HG03045 (cell line): Measurements from ENCODE around the gene C11orf71.
A peak's percentile ranks its signal among the peaks of the same experiment; 100 is the strongest.

ENCODE experiments used
- ATAC-seq: cut with Tn5 transposase; IDR thresholded peaks from one replicate; pipeline ENCODE4 v1.9.1; 2021; ENCODE audit warnings: mild to moderate bottlenecking, moderate library complexity; ENCODE audit not compliant: unreplicated experiment

C11orf71 gene

GRCh38 chr11:114400216-114400914 is at the start of gene C11orf71, which contains the start of gene RBM7:
TSS of gene C11orf71 (minus strand) at chr11:114400511. CDS start at chr11:114400331, 180 bp downstream.
TSS of gene RBM7 (plus strand) at chr11:114400666. CDS start at chr11:114400672, 6 bp downstream.
- ATAC-seq, result peak; percentile 91

DNA sequence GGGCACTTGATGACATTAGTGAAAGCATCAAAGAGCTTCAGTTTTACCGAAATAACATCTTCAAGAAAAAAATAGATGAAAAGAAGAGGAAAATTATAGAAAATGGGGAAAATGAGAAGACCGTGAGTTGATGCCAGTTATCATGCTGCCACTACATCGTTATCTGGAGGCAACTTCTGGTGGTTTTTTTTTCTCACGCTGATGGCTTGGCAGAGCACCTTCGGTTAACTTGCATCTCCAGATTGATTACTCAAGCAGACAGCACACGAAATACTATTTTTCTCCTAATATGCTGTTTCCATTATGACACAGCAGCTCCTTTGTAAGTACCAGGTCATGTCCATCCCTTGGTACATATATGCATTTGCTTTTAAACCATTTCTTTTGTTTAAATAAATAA is 49.5 kb upstream of the C11orf71 start:
- no peak for ATAC-seq

DNA sequence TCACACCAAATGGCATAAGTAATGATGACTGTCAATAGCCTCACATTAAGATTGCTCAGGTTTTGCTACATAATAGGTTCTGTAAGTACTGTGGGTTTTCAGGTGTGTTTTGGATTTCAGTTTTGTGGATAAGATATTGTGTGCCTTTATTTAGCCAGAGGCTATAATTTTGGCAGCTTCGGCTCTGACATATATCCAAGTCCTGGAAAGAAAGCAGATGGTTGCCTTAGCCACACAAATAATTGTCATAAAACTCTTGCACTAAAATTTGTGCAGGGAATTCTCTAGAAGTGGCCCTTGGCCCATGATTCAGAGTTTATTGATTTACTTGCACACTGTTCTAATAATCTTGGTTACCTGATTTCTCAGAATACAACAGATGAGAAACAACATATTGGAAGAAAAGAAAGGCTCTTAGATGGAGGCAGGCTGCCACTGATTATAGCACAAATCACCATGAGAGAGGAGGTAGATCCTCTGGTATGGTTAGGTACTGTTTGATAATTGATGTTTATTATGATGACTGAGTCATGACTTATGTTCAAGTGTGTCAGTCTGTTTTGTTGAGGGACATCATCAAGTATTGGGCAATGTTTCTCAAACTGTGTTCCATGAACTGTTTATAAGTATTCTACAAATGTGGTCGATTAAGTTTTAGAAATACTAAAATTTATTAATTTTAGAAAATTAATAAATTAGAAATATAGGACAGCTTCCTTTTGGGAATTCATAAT is 48.6 kb upstream of the C11orf71 start:
- no peak for ATAC-seq

DNA sequence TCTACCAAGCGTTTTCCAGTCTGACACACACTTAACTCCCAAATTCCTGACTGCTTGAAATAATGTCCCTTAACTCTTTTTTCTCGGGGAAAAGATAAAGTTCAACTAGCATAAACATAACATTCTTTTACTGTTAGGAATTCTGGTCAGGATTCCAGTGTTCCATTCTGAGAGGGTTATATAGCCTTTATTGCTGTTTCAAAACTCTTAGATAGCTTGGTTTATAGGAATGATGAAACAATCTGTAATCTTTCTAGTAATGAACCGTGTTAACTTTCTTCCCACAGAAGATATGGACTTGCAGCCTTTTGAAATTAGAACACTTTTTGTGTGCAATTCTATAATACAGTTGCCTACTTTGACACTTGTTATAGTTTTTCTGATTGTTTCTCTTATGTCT is 47.6 kb upstream of the C11orf71 start:
- no peak for ATAC-seq

- ATAC-seq, result no peak
These were observed 47.1 kb upstream of the C11orf71 start for GRCh38 chr11:114447444-114447843.

DNA sequence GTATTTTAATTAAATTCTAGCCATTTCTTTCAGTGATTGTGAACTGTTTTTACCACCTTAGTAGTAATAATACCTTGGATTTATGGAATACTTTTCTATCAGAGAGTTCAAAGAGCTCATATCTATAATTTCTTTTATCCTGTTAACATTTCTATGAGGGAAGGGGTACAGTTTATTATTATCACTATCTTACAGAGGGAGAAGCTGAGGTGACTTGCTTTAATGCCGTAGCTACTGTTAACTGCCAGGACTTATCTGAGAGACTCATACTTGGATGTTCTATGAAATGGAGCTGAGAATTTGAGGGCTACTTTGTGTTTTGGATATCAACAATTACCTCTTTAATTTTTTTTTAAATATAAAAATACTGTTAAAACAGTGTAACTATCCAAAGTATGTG is 42.2 kb upstream of the C11orf71 start:
- ATAC-seq, result no peak

DNA sequence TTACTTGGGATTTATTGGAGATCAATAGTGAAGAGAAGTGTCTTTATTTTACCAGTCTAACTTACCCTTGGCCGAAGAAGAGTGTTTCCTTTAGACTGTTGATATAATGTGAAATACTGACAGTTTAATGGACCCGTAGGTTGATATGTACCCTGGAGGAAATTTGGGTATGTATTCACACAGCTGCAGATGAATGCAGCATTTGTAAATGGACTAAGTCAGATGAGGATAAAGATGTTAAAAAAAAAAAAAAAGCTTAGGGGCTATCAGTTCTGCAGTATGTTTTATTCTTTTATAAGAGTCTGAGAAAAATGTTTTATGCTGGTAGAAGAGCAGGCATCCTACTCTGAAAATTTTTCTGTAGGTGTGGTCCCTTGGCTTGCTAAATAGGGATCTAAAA is 41.6 kb upstream of the C11orf71 start:
- ATAC-seq, result no peak

- no peak for ATAC-seq
These were observed 40.9 kb upstream of the C11orf71 start for GRCh38 chr11:114440971-114441763.

- ATAC-seq, result no peak
These were observed 40.0 kb upstream of the C11orf71 start for GRCh38 chr11:114440121-114440860.

GRCh38 chr11:114439229-114440120 is 39.2 kb upstream of the C11orf71 start, which contains the start of gene REXO2:
TSS of gene REXO2 (plus strand) at chr11:114439467. CDS start at chr11:114439529, 62 bp downstream.
- ATAC-seq, result peak; percentile 98

DNA sequence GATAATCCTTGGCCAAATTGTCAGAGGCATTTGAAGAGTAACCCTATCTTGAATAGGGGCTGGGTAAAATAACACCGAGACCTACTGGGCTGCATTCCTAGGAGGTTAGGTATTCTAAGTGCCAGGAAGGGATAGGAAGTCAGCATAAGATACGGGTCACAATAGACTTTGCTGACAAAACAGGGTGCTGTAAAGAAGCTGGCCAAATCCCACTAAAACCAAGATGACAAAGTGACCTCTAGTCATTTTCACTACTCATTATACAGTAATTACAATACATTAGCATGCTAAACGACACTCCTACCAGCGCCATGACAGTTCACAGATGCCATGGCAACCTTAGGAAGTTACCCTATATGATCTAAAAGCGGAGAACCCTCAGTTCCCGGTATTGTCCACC is 38.0 kb upstream of the C11orf71 start:
- ATAC-seq, result no peak

DNA sequence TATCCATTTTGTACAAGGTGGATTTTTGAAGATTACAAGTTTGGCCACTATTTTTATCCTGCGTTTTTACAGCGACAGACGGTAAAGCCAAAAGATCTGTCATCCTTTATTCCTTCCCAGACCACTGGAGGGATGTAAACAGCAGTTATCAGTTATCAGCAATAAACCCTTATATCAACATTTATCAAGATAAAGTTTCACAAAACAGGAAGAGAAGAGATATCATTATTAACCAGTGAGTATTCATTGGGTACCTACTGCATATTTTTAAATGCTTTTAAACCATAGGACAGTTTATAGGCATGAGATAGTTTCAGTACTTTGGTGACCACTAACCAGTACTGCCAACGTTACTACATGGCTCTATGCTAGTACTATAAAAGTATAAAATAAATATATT is 33.1 kb upstream of the C11orf71 start:
- ATAC-seq, result no peak

DNA sequence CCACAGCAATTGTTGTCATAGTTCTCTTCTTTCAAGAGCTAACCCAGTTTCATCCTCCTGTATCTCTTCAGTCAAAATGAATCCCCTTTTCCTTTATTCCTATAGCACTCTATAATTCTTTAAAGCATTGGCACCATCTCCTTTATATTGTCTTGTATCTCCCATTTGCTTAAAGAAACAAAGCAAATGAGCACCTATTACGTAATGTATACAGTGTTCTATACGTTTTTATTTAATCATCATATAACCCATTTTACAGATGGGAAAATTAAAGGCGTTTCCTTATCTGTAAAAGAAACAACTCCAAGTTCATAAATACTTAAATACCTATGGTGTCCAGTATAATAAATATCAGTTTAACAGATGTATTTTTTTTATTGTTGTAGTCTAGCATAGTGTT is 32.6 kb upstream of the C11orf71 start:
- no peak for ATAC-seq

- ATAC-seq, result no peak
These were observed 30.0 kb upstream of the C11orf71 start for GRCh38 chr11:114430290-114430689.

GRCh38 chr11:114426280-114426679 is 26.0 kb upstream of the C11orf71 start:
- ATAC-seq, result no peak

GRCh38 chr11:114416441-114416961 is 16.2 kb upstream of the C11orf71 start:
- ATAC-seq, result no peak

DNA sequence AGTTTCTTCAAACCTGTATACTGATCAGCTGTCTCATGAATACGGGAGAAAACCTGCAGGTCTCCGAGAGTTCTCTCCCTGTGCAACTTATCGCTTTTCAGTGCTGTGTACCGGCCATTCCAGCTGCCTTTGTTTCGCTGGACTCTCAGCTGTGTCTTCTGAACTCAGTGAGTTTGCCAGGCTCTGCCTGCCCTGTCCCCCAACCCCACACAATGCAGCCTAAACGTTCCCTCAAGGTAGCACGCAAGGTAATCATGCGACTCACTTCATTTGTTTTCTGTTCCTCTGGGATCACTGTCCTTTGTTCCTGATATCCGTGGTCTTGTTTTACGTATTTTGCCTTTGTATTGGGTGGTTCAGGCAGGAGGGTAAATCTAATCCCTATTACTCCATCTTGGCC is 13.6 kb upstream of the C11orf71 start:
- ATAC-seq, result no peak

GRCh38 chr11:114412946-114413345 is 12.6 kb upstream of the C11orf71 start:
- no peak for ATAC-seq

- no peak for ATAC-seq
These were observed 1.0 kb upstream of the C11orf71 start for GRCh38 chr11:114401311-114401710.

DNA sequence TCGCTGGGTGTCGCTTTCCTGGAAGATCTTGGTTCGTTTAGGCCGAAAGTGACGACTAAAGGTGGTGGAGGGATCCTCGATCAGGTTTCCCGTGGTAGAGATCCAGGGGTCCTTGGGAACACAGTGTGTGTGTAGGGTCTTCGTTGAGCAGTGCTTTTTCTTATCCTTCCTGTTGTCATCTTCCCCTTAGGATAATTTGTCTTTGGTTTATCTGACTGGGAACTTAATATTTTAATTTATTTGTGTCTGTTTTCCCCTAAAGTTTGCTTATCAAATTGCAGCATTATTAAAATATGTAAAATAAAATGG is 558 bp upstream of the C11orf71 start:
- ATAC-seq, result no peak
